HepG2 (cell line): ENCODE data around the gene GAS2. TPM values are rescaled to one million over a fixed set of nuclear protein-coding genes. Genes with fewer than 3 reads are reported as not detected.

ENCODE experiments used
- BORCS8-MEF2B ChIP-seq: sonication (generic); formaldehyde crosslinking; IDR thresholded peaks from 2 replicates; pipeline ENCODE4 v1.8.0; 2022; ENCODE audit warnings: mild to moderate bottlenecking, missing genetic modification reagents
- CSRNP1 ChIP-seq: sonication (generic); formaldehyde crosslinking; IDR thresholded peaks from 2 replicates; pipeline ENCODE4 v1.8.1; 2023; ENCODE audit warnings: mild to moderate bottlenecking, missing genetic modification reagents
- EP300 ChIP-seq, 3 experiments: sonication (generic) in 1 of 3; formaldehyde crosslinking in 1 of 3; IDR thresholded peaks; 2 replicates each; pipeline versions ENCODE4 v1.5.1 to v1.6.1; 2011 to 2020; ENCODE audit warnings: low read depth in 2 of 3, low read length in 2 of 3, borderline replicate concordance in 1 of 3, improper control_type of control experiment in 1 of 3, mild to moderate bottlenecking in 1 of 3, missing genetic modification reagents in 1 of 3, moderate library complexity in 1 of 3
- ETV5 ChIP-seq: IDR thresholded peaks from 2 replicates; pipeline ENCODE4 v1.6.1; 2018; ENCODE audit warnings: missing biosample characterization, missing genetic modification reagents, inconsistent platforms, borderline replicate concordance
- GRHL1 ChIP-seq: sonication (generic); formaldehyde crosslinking; conservative IDR thresholded peaks from 2 replicates; pipeline ENCODE4 v1.8.0; 2022; ENCODE audit warnings: missing genetic modification reagents
- HDAC2 ChIP-seq: sonication (generic); formaldehyde crosslinking; IDR thresholded peaks from 2 replicates; pipeline ENCODE4 v1.4.0; 2020; ENCODE audit warnings: missing genetic modification reagents
- KAT8 ChIP-seq: IDR thresholded peaks from 2 replicates; pipeline ENCODE4 v1.6.1; 2016; ENCODE audit warnings: missing genetic modification reagents, missing compliant biosample characterization
- KLF12 ChIP-seq: sonication (generic); formaldehyde crosslinking; IDR thresholded peaks from 2 replicates; pipeline ENCODE4 v1.4.0; 2020; ENCODE audit warnings: missing genetic modification reagents, borderline replicate concordance
- LRRFIP1 ChIP-seq: sonication (generic); formaldehyde crosslinking; conservative IDR thresholded peaks from 2 replicates; pipeline ENCODE4 v1.4.0; 2020; ENCODE audit warnings: missing genetic modification reagents
- MED1 ChIP-seq: sonication (generic); formaldehyde crosslinking; IDR thresholded peaks from 2 replicates; pipeline ENCODE4 v1.4.0; 2020; ENCODE audit warnings: missing genetic modification reagents
- MXD4 ChIP-seq: IDR thresholded peaks from 2 replicates; pipeline ENCODE4 v1.6.1; 2016; ENCODE audit warnings: mild to moderate bottlenecking, missing biosample characterization, missing genetic modification reagents
- SP1 ChIP-seq, 2 experiments: fragments of 450-650 bp in 1 of 2; sonication (generic) in 1 of 2; formaldehyde crosslinking in 1 of 2; IDR thresholded peaks; 2 replicates each; pipeline versions ENCODE4 v1.4.0 to v1.6.1; 2016 to 2020; ENCODE audit warnings: missing genetic modification reagents in 1 of 2
- SPEN ChIP-seq: sonication (generic); formaldehyde crosslinking; IDR thresholded peaks from 2 replicates; pipeline ENCODE4 v1.5.1; 2020; ENCODE audit warnings: low read depth, mild to moderate bottlenecking, missing genetic modification reagents
- SRF ChIP-seq: IDR thresholded peaks from 2 replicates; pipeline ENCODE4 v1.6.1; 2011; ENCODE audit warnings: mild to moderate bottlenecking, low read depth, low read length, moderate library complexity
- YEATS2 ChIP-seq: sonication (generic); formaldehyde crosslinking; IDR thresholded peaks from 2 replicates; pipeline ENCODE4 v1.4.0; 2020; ENCODE audit warnings: missing genetic modification reagents, borderline replicate concordance
- ZBTB8A ChIP-seq: sonication (generic); formaldehyde crosslinking; IDR thresholded peaks from 2 replicates; pipeline ENCODE4 v1.4.0; 2020; ENCODE audit warnings: mild to moderate bottlenecking, low read depth, missing genetic modification reagents, borderline replicate concordance
- ZFP90 ChIP-seq: sonication (generic); formaldehyde crosslinking; IDR thresholded peaks from 2 replicates; pipeline ENCODE4 v1.8.0; 2022; ENCODE audit warnings: missing genetic modification reagents, mild to moderate bottlenecking, inconsistent platforms, borderline replicate concordance
- ZNF180 ChIP-seq: sonication (generic); formaldehyde crosslinking; IDR thresholded peaks from 2 replicates; pipeline ENCODE4 v1.4.0; 2020; ENCODE audit warnings: low read depth, missing genetic modification reagents, borderline replicate concordance
- ZNF354B ChIP-seq: sonication (generic); formaldehyde crosslinking; IDR thresholded peaks from 2 replicates; pipeline ENCODE4 v1.8.0; 2022; ENCODE audit warnings: mild to moderate bottlenecking, missing genetic modification reagents
- ZNF800 ChIP-seq: sonication (generic); formaldehyde crosslinking; IDR thresholded peaks from 2 replicates; pipeline ENCODE4 v1.4.0; 2020; ENCODE audit warnings: missing genetic modification reagents
- polyA plus RNA-seq, 8 experiments: library from polyadenylated mRNA; depleted of rRNA in 3 of 8; stranded (reverse) in 7 of 8; unstranded in 1 of 8; fragments of >200 nt; fragmentation: Illumina TruSeq in 4 of 8; extraction: Trizol in 4 of 8; gene quantifications; 2 replicates each; pipeline versions ENCODE4 v1.2.1 to v1.2.3, GENCODE V29; 2011 to 2016; ENCODE audit warnings: low read depth in 4 of 8, missing spikeins in 1 of 8, mixed read lengths in 1 of 8; ENCODE audit not compliant: insufficient read depth in 1 of 8
- total RNA-seq, 5 experiments: library from RNA; depleted of rRNA; stranded (reverse); fragments of >200 nt; fragmentation: Illumina TruSeq; extraction: Trizol; gene quantifications; 2 replicates each; pipeline ENCODE4 v1.2.3, GENCODE V29; 2016; ENCODE audit warnings: low read depth in 1 of 5

GAS2 gene
- total and polyA plus RNA-seq, 2 of the 13 experiments (the other 11 are each of a cell fraction or from before 2014, with no cell fraction given) = 26.0 to 85.1 TPM

- TF ChIP-seq GRHL1 (CRISPR knock-in tag) (no peak), ZNF354B (peak; percentile 7; the same call in 1 of the 2 replicates), SP1 (IDR thresholded peaks at IDR 0.05) (no peak), SP1 (CRISPR knock-in tag; IDR thresholded peaks at IDR 0.05) (peak; percentile 62; the same call in 1 of the 2 replicates), CSRNP1 (CRISPR knock-in tag) (0 out of 2 replicates have a peak, but pooled peaks have one; percentile 50), HDAC2 (CRISPR knock-in tag) (0 out of 2 replicates have a peak, but pooled peaks have one; percentile 27), YEATS2 (CRISPR knock-in tag) (peak; percentile 49), MXD4 (peak; percentile 70), KLF12 (peak; percentile 98), ZNF180 (no peak), SRF (no peak), BORCS8-MEF2B (peak; percentile 70; the same call in 1 of the 2 replicates), SPEN (CRISPR knock-in tag) (peak; percentile 62; the same call in 1 of the 2 replicates), EP300 (IDR thresholded peaks at IDR 0.05; ENCODE audit: low read depth in 2 of 2, low read length in 2 of 2) (peak in 1 of 2 experiments; percentile 14; a peak in 1 of 4 replicates), EP300 (CRISPR knock-in tag; IDR thresholded peaks at IDR 0.05; ENCODE audit: borderline replicate concordance) (no peak), MED1 (CRISPR knock-in tag) (peak; percentile 39; the same call in 1 of the 2 replicates), ZBTB8A (CRISPR knock-in tag) (no peak), KAT8 (CRISPR knock-in tag) (peak; percentile 91), ZFP90 (CRISPR knock-in tag) (peak; percentile 59; the same call in 1 of the 2 replicates), LRRFIP1 (CRISPR knock-in tag) (no peak), ZNF800 (CRISPR knock-in tag) (peak; percentile 80), ETV5 (CRISPR knock-in tag) (peak; percentile 55)
These were observed 40.7 kb upstream of the GAS2 start, which contains the start of gene FANCF (continued) for GRCh38 chr11:22625448-22626287.
